IMR-90 (cell line): Measurements from ENCODE around the gene UPK3A. TPM values are rescaled to one million over a fixed set of nuclear protein-coding genes. Genes with fewer than 3 reads are reported as not detected.

ENCODE experiments used
- ATAC-seq: fragments of 200-7000 bp; cut with Tn5 transposase; 2 replicates; pipeline ENCODE4 v1.9.1; 2020; ENCODE audit warnings: low read depth, mild to moderate bottlenecking, moderate library complexity
- BruUV-seq: library from RNA; stranded (reverse); fragments of 400-500 nt; replicated peaks from 2 replicates; lab custom pipeline; 2021; lab: Mats Ljungman, UMichigan
- CTCF ChIA-PET: fragments of 300-600 bp; formaldehyde crosslinking; extraction: SDS; loops from one replicate; lab custom pipeline; 2021; ENCODE audit warnings: antibody characterized with exemption; lab: Yijun Ruan, JAX
- POLR2A ChIA-PET: fragments of 300-600 bp; sonication (Branson Sonifier 250); formaldehyde crosslinking; loops from one replicate; lab custom pipeline; 2022; ENCODE audit warnings: antibody characterized with exemption; ENCODE audit not compliant: unreplicated experiment; lab: Charles Lee
- DNase-seq: peaks from one replicate; pipeline ENCODE4 v3.0.0; 2013
- H2AFZ ChIP-seq: replicated peaks from 2 replicates; pipeline ENCODE3; 2013; ENCODE audit warnings: low read length, mild to moderate bottlenecking; ENCODE audit not compliant: poor library complexity
- H2AK5ac ChIP-seq: 2 replicates; pipeline ENCODE4 v1.6.1; 2013; ENCODE audit warnings: low read depth, low read length, inconsistent platforms
- H2AK9ac ChIP-seq: replicated peaks from 2 replicates; pipeline ENCODE3; 2013; ENCODE audit warnings: mild to moderate bottlenecking, low read depth, low read length, moderate library complexity; ENCODE audit not compliant: poor library complexity
- H2BK120ac ChIP-seq: 2 replicates; pipeline ENCODE4 v1.6.1; 2013; ENCODE audit warnings: low read depth, low read length, inconsistent platforms
- H2BK15ac ChIP-seq: 3 replicates; pipeline ENCODE4 v1.6.1; 2013; ENCODE audit warnings: low read depth, low read length, inconsistent platforms
- H2BK20ac ChIP-seq: 2 replicates; pipeline ENCODE4 v1.6.1; 2013; ENCODE audit warnings: low read depth, mild to moderate bottlenecking, inconsistent platforms, low read length, moderate library complexity
- H2BK5ac ChIP-seq: 2 replicates; pipeline ENCODE4 v1.6.1; 2013; ENCODE audit warnings: mild to moderate bottlenecking, low read depth, low read length, inconsistent platforms; ENCODE audit not compliant: poor library complexity, severe bottlenecking
- H3K14ac ChIP-seq: replicated peaks from 2 replicates; pipeline ENCODE4 v1.6.1; 2013; ENCODE audit warnings: low read depth, low read length, inconsistent platforms
- H3K18ac ChIP-seq: 2 replicates; pipeline ENCODE4 v1.6.1; 2013; ENCODE audit warnings: low read depth, low read length, control low read depth
- H3K23ac ChIP-seq: 2 replicates; pipeline ENCODE4 v1.6.1; 2013; ENCODE audit warnings: low read depth, low read length, inconsistent platforms
- H3K27ac ChIP-seq: 2 replicates; pipeline ENCODE4 v1.5.1; 2013; ENCODE audit warnings: mild to moderate bottlenecking, control low read depth, low read length; ENCODE audit not compliant: insufficient read depth
- H3K27me3 ChIP-seq: 2 replicates; pipeline ENCODE4 v1.6.1; 2013; ENCODE audit warnings: low read length; ENCODE audit not compliant: control insufficient read depth, insufficient read depth
- H3K36me3 ChIP-seq: 2 replicates; pipeline ENCODE4 v1.6.1; 2013; ENCODE audit warnings: low read length, mixed read lengths; ENCODE audit not compliant: control insufficient read depth, insufficient read depth
- H3K4ac ChIP-seq: 2 replicates; pipeline ENCODE4 v1.6.1; 2013; ENCODE audit warnings: low read depth, low read length, inconsistent platforms
- H3K4me1 ChIP-seq: 2 replicates; pipeline ENCODE4 v1.6.1; 2013; ENCODE audit warnings: low read length, mixed read lengths; ENCODE audit not compliant: control insufficient read depth, insufficient read depth
- H3K4me2 ChIP-seq: 2 replicates; pipeline ENCODE4 v1.6.1; 2013; ENCODE audit warnings: low read depth, mild to moderate bottlenecking, control low read depth, low read length, moderate library complexity
- H3K4me3 ChIP-seq: 2 replicates; pipeline ENCODE4 v1.5.1; 2013; ENCODE audit warnings: low read depth, mild to moderate bottlenecking, control low read depth, low read length, moderate library complexity; ENCODE audit not compliant: insufficient read depth
- H3K56ac ChIP-seq: 2 replicates; pipeline ENCODE4 v1.6.1; 2013; ENCODE audit warnings: low read length, inconsistent platforms; ENCODE audit not compliant: insufficient read depth; ENCODE audit errors: extremely low read depth
- H3K79me1 ChIP-seq, 2 experiments: 2 replicates each; pipeline ENCODE4 v1.6.1; 2013; ENCODE audit warnings: low read length in 2 of 2, inconsistent platforms in 1 of 2, low read depth in 1 of 2
- H3K9ac ChIP-seq: 2 replicates; pipeline ENCODE4 v1.6.1; 2013; ENCODE audit warnings: low read depth, low read length, control low read depth
- H3K9me1 ChIP-seq: 2 replicates; pipeline ENCODE4 v1.6.1; 2013; ENCODE audit warnings: low read length, inconsistent platforms; ENCODE audit not compliant: insufficient read depth
- H3K9me3 ChIP-seq: 2 replicates; pipeline ENCODE4 v1.6.1; 2013; ENCODE audit warnings: low read length; ENCODE audit not compliant: control insufficient read depth, insufficient read depth
- H4K20me1 ChIP-seq: 2 replicates; pipeline ENCODE4 v1.6.1; 2013; ENCODE audit warnings: low read length, inconsistent platforms; ENCODE audit not compliant: insufficient read depth
- H4K5ac ChIP-seq: 2 replicates; pipeline ENCODE4 v1.6.1; 2013; ENCODE audit warnings: mild to moderate bottlenecking, low read depth, low read length, control low read depth
- H4K8ac ChIP-seq, 2 experiments: 2 replicates each; pipeline ENCODE4 v1.6.1; 2013; ENCODE audit warnings: low read depth in 2 of 2, low read length in 2 of 2, control low read depth in 1 of 2, inconsistent platforms in 1 of 2
- H4K91ac ChIP-seq: 2 replicates; pipeline ENCODE4 v1.6.1; 2013; ENCODE audit warnings: low read depth, low read length, inconsistent platforms; ENCODE audit not compliant: insufficient read depth
- CEBPB ChIP-seq: IDR thresholded peaks from 2 replicates; pipeline ENCODE4 v1.6.1; 2012; ENCODE audit warnings: low read depth, low read length, improper control_type of control experiment
- CHD1 ChIP-seq: IDR thresholded peaks from 2 replicates; pipeline ENCODE4 v1.6.1; 2012; ENCODE audit warnings: low read depth, low read length, improper control_type of control experiment
- MXI1 ChIP-seq: IDR thresholded peaks from 2 replicates; pipeline ENCODE4 v1.6.1; 2012; ENCODE audit warnings: low read depth, mild to moderate bottlenecking, low read length, moderate library complexity, borderline replicate concordance
- POLR2A ChIP-seq: IDR thresholded peaks from 2 replicates; pipeline ENCODE4 v1.6.1; 2012; ENCODE audit warnings: mild to moderate bottlenecking, low read depth, low read length
- WGBS, 2 experiments: methylation state at CpG; one replicate each; pipeline versions ENCODE4 v1.1.5 to v1.1.7; 2013; ENCODE audit warnings: missing lambda C conversion rate in 2 of 2; ENCODE audit not compliant: insufficient read length in 1 of 2; ENCODE audit errors: extremely low coverage in 2 of 2; 5-methylcytosine and 5-hydroxymethylcytosine counted together
- dilution Hi-C: fragments of 300-500 bp; cut with HindIII; formaldehyde crosslinking; loops from one replicate; pipeline ENCODE4 v1.14.3; 2018; ENCODE audit warnings: low sequenced_read_pairs; ENCODE audit not compliant: unreplicated experiment
- in situ Hi-C: fragments of 300-500 bp; cut with MboI; formaldehyde crosslinking; loops from 3 replicates; pipeline ENCODE4 v1.14.3; 2019; ENCODE audit warnings: low sequenced_read_pairs, inconsistent platforms, mixed read lengths
- intact Hi-C: fragments of 100-400 bp; cut with micrococcal nuclease; formaldehyde crosslinking; loops from 2 replicates; pipeline ENCODE4 v1.10.0; 2022
- polyA plus RNA-seq, 3 experiments: library from polyadenylated mRNA; depleted of rRNA; stranded (reverse); fragments of >200 nt; gene quantifications; 2 replicates each; pipeline ENCODE4 v1.2.3, GENCODE V29; 2012; ENCODE audit warnings: low replicate concordance in 1 of 3
- total RNA-seq: library from RNA; depleted of rRNA; stranded (reverse); fragments of >200 nt; gene quantifications from 2 replicates; pipeline ENCODE4 v1.2.3, GENCODE V29; 2012

UPK3A gene
- total and polyA plus RNA-seq, 2 of the 4 experiments (the other 2 are of a cell fraction), result not detected

- Histone ChIP-seq H4K20me1 (peaks cover 46% of the 10 kb centered on the region), H2BK15ac (no peak overlapping the region), H4K91ac (no peak overlapping the region), H2BK5ac (no peak overlapping the region), H3K18ac (no peak overlapping the region), H3K4me1 (peaks cover 3% of the 10 kb centered on the region; the same call in 1 of the 2 replicates), H4K8ac (no peak overlapping the region), H3K14ac (no peak overlapping the region), H2BK20ac (no peak overlapping the region), H3K4ac (0 out of 2 replicates have a peak overlapping the region, but pooled peaks have one; percentile 33), H2AK9ac (peak overlapping the region; percentile 21), H3K79me1 (peaks cover 18 to 45% of the 10 kb centered on the region in 2 experiments), H2AK5ac (no peak overlapping the region), H3K9ac (peak overlapping the region; percentile 47), H3K27me3 (no peaks in the 10 kb centered on the region), H3K9me3 (no peaks in the 10 kb centered on the region), H3K9me1 (peaks cover 8% of the 10 kb centered on the region; the same call in 1 of the 2 replicates), H3K36me3 (peaks cover 4% of the 10 kb centered on the region; the same call in 1 of the 2 replicates), H2AFZ (peak overlapping the region; percentile 86), H2BK120ac (no peak overlapping the region), H3K4me3 (peak overlapping the region; percentile 92), H3K23ac (0 out of 2 replicates have a peak overlapping the region, but pooled peaks have one; percentile 14), H3K56ac (no peak overlapping the region), H3K4me2 (peak overlapping the region; percentile 93), H4K5ac (no peak overlapping the region), H3K27ac (peak overlapping the region; percentile 15; the same call in 1 of the 2 replicates)
- DNase-seq (no peak), ATAC-seq (peak; percentile 72)
- ChIA-PET POLR2A (no interaction called here), CTCF (no interaction called here)
- intact Hi-C loops (loop anchor here (2.0 kb wide), 1 partner anchor 27 kb away; no protein-coding TSS in a partner anchor), in situ Hi-C loops (no loop called here), dilution Hi-C loops (no loop called here)
- WGBS, 2 experiments, result 3% methylated on average over 17 of the region's 73 CpGs; no CpG with 5 or more reads in 1 of the 2 experiments
- no TSS peak for BruUV-seq
- TF ChIP-seq CEBPB (no peak), POLR2A (peak; percentile 51), CHD1 (peak; percentile 79; the same call in 1 of the 2 replicates), MXI1 (peak; percentile 51; the same call in 1 of the 2 replicates)
Measured at GRCh38 chr22:45240104-45240809, 44.5 kb upstream of the UPK3A start.
